HK-2 (cell line): ENCODE measurements around the gene MS4A13.
"Not testable (repeated sequence)": the region's sequence is repeated elsewhere in the genome, so short reads cannot be mapped to it uniquely, and the experiment has no call there.

Source experiments
- DNase-seq: peaks from one replicate; pipeline ENCODE4 v3.0.0-alpha.2; 2018; ENCODE audit not compliant: unreplicated experiment

Gene MS4A13, protein sequence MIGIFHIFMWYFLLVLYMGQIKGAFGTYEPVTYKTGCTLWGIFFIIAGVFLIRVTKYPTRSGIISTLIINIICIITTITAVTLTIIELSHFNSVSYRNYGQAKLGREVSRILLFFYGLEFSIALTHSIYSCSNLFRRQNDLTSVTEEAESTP

DNA sequence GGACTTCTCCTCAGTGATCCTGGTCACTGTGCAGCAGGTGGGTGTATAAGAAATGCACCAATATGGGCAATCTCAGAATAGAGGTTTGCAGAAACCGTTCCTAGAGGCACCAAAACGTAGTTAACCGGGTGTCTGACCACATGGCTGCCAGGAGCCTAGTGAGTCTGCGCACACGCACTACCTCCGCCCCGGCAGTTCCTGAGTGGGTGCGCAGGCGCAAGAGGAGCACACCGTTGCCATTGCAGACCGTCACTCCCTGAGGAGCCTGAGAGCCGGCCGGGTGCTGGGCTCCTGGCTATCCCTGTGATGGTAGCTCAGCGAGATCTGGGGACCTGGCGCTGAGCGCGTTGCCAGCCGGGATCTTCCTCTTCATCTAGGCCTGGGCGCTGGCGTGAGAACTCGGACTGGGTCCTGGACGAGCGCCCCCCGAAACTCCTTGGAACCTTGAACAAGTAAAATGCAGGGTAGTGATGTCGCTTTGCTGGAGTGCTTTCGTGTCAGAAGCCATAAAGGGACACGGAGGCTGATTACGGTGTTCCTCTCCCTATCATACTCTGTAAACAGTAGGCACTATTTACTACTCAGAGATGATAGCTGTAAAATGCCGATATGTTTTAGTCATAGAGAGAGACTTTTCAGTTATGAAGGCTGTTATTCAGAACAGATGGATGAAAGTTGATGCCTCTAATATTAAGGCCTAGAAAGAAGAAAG lies at the start of gene MS4A13:
TSS of gene MS4A13 (plus strand) at position 249 of the 712 bp plus-strand sequence. CDS start 2,692 bp downstream, outside the sequence.
- DNase-seq, result no peak

DNA sequence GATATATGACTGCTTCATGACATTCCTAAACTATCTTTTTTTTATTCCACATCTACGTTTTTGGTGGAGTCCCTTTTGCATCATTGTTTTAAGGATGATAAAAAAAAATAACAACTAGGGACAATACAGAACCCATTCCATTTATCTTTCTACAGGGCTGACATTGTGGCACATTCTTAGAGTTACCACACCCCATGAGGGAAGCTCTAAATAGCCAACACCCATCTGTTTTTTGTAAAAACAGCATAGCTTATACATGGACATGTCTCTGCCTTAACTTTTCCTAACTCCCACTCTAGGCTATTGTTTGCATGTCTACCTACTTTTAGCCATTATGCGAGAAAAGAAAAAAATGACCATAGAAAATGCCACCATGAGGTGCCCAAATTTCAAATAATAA lies 46.4 kb upstream of the MS4A13 start:
- no peak for DNase-seq

DNA sequence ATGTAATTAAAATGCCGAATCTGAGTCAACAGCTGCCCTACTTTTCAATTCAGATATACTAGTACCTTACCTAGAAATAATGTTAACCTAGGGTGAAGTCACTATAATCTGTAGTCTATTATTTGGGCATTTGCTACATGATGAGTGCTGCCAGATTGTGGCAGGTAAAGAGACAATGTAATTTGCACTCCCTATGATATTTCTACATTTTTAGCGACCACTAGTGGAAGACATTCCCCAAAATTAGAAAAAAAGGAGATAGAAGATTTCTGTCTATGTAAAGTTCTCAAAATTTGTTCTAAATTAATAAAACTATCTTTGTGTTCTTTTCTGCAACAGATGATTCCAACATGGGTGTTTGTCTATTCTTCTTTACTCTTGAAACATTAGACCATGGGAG lies 45.5 kb upstream of the MS4A13 start:
- DNase-seq, result no peak

DNA sequence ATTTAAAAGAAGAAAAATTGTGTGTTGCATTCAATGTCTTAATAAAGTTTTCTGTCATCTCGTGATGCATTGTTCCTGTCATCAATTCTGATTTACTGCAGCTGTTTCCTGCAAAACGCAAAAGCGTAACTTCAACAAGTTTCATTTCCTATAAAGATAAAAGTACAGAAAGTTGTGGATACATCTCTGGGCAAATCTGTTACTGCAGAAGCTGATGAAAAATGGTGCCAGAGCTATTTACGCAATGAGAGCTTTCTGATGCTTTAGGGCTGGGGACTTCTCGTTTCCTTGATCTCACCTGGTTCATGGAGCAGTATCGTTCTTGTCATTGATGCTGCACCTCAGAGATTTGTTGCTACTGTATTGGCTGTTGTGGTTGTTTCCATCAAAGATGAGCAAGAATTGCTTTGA lies 38.2 kb upstream of the MS4A13 start:
- no peak for DNase-seq

DNA sequence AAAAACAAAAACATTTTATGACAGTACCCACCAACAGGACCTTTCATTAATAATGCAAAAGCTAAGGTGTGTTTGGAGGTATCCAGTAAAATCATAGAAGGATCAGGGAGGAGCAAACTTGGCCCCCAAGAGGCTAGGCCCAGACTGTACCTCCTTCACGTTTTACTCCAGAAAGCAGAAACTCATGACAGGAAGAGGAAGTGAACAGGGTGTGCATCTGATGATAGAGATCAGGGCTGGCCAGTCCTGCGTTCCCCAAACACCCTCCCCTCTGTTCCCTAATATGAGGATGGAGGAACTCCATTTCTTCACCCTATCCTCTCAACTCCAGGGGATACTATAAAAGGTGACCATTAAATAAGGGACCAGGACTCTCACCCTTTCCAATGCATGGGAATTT lies 32.8 kb upstream of the MS4A13 start:
- no peak for DNase-seq

DNA sequence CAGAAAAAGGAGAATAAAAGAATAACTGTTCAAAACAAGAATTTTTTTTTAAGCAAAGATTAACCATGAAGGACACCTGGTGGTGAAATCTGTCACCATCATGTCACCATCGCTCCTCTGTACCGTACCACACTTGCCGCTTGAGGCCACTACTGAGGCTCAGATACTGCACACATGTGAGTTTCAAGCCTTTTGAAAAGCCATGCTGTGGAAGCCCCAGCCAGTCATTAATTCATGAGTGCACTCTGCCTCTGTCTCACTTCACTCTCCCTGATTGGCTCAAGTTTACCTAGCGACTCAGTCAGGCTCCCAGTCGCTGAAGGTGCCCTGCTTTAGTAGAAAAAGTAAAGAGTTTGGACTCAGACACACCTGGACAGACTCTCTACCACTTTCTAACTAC lies 29.2 kb upstream of the MS4A13 start:
- no peak for DNase-seq

DNA sequence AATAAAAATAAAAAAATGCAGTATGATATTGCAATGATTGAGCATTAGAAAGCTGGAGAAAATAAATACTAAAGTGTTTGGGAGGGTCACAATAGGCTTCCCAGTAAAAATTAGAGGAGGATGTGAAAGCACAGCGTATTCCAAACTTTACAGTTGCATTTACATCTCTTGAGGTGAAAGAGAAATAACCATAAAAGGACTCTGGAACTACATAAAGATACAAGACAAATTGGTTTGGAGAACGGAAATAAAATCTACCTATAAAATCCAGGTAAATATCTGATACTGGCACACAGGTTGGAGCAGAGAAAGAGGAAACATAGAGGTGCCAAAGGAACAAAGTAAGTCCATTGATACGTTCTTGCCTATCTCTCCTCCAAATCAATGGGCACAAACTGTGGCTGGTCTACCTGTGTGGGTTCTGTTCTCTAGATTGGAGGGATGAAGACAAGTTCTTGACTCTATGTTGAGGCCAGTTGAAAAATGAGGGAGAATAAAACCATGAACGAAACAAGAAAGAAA lies 22.6 kb upstream of the MS4A13 start, which contains the start of gene MS4A12:
TSS of gene MS4A12 (plus strand) at position 291 of the 522 bp plus-strand sequence. CDS start 4,541 bp downstream, outside the sequence.
- DNase-seq, result no peak

DNA sequence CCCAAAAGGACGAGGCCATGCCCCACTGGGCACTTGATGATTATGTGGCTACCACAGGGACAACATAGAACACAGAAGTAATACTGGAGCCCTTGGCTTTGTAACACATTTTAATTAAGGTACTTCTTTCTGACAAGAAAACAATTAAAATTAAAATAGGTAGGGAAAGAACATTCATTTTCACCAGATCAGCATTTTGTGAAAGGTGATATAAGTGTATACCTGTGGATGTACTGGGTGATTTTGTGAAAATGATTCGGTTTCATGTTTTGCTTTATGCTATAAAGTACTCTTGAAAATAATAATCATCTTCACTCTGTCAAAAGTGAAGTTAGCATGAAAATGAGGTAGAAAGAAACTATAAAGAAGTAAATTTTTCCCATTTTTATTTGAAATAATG lies 21.7 kb upstream of the MS4A13 start:
- no peak for DNase-seq

DNA sequence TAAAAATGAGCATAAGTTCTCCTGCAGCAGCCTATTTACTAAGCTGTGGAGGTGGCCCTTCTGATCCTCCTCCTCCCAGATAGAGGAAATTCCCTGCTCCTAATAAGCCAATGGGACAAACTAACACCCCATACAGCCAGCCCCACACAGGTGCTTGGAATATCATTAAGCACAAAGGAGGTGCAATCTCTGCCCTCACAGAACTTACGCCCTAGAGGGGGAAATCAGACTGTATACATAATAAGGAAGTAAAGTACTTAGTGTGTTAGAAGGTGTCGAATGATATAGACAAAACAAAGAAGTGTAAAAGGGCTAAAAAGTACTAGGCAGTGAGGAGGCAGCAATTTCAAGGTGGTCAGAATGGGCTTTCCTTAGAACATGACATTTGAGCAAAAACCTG lies 16.8 kb upstream of the MS4A13 start:
- no peak for DNase-seq

DNA sequence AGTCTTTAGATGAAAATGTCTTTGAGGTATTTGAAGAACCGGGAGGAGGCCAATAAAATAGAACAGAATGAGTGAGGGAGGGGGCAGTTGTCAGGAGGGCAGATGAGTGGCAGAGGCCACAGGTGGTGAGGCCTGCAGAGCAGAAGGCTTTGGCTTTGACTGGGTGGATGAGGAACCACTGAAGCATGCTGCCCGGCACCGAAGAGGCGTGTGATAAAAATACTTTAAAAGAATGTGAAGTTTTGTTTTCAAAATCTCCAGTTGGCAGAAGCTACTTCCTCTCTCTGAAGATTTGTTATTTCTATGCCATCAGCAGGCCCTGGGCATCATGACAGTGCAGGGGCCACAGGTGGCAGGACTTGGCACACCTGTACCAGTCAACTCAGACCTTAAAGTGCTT lies 16.3 kb upstream of the MS4A13 start:
- no peak for DNase-seq

DNA sequence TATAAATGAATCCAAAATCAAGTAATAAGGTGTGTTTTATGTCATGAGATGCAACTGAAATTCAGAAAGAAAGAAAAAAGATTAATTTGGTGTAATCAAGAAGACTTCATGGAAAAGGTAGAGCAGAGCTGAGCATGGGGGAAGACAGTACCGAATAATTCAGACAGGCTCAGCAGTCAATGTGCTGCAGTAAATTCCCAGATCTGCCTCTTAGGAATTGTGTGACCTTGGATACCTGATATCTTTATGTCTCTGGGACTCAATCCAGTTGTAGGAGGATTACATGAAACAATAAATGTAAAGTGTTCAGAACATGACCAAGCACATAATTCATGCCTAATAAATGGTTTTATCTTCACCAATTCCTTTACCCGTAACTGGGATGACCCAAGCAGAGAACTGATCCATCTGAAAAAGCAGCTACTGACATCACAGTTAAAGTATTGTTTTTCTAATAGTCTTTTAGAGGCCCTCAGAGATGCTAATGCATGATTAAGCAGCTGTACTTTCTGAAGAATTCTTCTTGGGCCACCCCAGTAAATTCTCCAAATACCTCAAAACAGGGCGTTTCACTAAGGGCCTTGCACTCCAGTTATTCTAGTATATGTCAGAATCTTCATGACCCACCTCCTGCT lies 14.8 kb upstream of the MS4A13 start:
- DNase-seq, result no peak

DNA sequence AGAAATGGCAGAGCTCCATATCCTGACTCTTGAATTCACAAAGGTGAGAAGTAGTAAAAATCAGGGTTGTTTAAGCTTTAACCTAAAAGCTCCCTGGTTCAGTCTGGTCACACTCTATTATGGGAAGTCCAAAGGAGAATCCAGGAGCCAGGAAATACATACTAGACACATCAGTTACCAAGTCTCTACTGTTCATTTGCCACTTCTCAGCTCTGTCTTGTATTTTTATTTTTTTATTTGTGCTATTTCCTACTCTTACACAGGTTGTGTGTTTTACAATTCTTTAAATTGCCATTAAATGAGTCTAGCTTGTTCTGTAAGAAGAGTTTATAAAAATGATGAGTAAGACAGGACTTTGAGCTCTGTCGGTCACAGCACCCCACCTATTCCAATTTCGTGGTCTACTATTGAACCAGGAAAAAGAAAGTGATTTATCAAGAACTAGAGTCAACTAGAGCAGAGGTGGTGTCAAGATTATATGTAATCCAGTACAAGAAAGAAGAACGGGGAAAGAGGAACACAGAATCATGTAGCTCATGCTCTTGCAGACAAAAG lies 12.9 kb upstream of the MS4A13 start:
- no peak for DNase-seq

DNA sequence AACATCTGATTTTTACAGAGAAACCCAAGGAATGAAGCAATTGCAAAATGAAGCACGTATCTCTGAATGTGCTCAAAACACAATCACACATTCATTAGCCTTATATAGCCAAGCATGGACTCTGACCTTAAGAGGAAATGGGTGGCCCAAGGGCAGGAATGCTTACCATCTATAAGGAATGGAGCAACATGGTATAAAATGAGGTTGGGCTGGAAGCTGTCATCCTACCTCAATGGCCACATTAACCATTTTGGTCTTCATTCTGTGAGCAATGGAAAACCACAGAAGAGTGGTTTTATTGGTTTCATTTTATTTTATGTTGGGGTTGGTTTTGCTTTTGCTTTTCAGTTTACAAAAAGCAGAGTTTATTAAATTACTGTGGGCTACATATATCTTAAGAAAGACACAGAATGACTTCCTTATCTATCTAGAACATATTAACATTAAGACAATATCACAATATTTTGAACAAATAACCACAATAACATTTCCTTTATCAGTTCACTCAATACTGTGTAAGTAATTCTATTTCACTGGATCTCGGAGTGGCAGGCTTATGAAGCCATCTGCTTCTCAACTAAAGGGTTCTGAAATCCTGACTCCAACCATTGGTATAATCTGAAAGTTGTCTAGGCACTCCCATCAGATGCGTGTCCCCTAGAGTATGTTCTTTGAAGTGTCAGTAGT lies 10.8 kb upstream of the MS4A13 start:
- DNase-seq, result no peak

DNA sequence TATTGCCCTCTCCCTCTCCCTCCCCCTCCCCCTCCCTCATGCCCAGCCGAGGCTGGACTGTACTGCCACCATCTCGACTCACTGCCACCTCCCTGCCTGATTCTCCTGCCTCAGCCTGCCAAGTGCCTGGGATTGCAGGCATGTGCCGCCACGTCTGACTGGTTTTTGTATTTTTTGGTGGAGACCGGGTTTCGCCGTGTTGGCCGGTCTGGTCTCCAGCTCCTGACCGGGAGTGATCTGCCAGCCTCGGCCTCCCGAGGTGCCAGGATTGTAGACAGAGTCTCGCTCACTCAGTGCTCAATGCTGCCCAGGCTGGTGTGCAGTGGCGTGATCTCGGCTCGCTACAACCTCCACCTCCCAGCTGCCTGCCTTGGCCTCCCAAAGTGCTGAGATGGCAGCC lies 5.6 kb upstream of the MS4A13 start:
- DNase-seq, result not testable (repeated sequence)

DNA sequence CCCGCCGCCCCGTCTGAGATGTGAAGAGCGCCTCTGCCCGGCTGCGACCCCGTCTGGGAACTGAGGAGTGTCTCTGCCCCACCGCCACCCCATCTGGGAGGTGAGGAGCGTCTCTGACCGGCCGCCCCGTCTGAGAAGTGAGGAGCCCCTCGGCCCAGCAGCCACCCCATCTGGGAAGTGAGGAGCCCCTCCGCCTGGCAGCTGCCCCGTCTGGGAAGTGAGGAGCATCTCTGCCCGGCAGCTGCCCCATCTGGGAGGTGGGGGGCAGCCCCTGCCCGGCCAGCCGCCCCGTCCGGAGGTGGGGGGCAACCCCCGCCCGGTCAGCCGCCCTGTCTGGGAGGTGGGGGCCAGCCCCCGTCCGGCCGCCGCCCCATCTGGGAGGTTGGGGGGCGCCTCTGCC lies 5.0 kb upstream of the MS4A13 start:
- DNase-seq, result not testable (repeated sequence)

DNA sequence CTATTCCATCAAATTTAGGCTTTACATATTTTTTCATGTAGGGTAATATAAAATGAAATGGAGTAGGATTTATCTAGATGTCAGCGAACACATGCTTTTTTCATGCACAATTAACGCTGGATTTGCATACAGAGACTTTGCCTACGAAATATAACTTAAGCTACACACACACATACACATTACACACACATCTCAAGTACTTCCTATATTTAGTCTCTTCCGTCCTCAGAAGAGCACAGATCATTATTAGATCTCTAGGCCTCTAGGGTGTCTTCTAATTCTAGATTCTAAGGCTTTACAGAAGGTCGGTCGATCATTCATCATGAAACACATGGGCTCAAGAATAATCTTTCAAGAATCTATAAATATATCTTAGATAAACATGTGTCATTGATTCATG lies 3.8 kb upstream of the MS4A13 start:
- no peak for DNase-seq

DNA sequence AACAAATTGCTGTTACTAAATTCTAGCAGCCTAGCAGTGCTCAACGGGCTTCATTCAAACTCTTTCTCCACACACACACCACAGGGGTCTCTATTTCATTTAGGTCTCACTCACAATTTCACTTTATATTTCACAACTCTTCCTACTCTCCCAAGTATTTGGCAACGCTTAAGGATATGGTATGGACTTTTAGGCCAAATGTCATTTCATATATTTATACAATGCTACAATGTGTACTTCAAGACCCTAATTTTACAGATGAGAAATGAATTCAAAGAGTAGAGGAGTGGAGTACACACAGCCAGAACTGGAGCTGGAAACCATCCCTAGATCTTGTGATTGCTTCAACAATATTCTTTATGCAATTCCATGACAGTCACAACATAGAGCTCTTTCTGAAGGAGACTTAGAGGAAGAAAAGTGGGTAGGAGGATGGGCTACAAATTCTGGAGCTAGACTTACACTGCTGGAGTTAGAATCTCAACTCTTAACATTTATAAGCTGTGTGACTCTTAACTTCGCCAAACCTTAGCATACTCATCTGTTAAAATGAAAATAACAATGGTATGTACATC lies 2.5 kb upstream of the MS4A13 start:
- no peak for DNase-seq

DNA sequence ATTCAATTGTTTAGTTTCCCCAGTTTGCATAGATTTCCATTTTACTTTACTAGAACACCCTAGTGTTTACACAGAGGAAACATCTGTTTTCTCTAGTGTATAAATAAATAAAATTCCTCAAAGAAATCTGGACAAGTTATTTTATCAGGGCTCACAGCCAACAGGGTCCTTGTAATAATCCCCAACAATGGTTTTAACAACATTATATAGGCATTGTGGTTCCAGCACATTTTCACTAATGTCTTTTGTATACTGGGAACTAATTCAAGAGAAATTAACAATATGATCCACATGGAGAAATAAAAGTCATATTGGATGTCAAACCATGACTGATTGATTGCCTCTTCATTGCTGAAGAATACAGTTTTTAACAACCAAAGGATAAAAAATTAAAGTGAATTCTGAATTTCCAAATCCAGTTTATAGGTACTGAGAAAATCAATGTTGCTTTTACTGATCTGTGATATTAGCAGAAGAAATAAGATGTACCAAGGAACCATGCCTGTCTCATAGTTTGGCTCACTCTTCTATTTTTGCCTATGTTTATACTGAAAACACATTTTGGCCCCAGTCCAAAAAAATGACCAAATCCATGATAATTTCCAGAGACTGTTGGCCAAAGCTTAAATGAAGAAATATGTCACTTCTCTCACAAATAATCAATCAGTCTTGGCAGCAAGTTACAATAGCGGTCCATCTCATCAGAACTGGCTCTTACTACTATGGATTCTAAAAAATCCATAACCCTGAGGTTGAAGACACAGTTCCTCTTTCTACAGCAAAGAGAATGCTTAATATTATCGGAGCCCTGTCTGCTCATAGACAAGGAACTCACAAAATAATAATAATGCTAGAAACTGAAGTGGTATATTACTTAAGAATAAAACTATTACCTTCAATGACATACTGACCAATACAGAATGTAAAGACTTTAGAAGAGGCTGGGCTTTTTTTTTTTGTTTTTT lies 1.4 kb upstream of the MS4A13 start:
- DNase-seq, result no peak

DNA sequence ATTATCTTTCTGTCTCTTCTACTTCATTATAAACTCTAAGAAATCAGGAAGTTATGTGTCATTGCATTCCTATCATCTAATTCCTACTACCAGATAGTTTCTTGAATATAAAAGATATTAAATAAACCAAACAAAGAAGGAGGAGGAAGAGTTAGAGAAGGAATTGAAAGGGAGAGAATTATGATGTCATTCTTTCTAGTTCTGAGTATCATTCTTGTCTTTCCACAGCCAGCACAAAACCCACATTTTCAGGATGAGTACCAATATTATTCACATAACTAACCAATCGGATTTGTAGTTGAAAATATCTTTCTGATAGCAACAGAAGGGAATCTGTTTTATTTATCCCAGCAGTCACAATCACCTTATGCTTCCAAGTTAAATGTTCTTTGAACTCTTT lies 13.3 kb downstream of the MS4A13 start:
- no peak for DNase-seq

DNA sequence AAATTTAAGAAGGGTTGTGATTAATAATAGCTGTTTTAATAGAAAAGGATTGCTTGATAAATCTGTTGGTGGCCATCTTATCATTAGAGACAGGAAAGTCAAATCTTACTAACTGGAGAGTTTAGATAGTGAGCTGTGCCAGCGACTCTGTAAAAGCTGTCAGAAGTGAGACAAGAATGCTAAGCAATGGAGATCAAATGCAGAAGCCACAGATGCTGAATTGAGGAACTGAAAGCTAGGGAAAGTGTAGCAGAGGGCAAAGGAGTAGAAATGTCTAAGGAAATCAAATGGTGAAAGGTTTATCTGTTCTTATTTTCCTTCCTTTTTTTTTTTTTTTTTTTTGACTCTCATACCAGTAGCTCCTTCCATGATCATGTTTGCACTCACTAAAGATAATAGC lies 13.7 kb downstream of the MS4A13 start:
- DNase-seq, result no peak
